ENCODE measurements around the gene SAMD7.

DNA sequence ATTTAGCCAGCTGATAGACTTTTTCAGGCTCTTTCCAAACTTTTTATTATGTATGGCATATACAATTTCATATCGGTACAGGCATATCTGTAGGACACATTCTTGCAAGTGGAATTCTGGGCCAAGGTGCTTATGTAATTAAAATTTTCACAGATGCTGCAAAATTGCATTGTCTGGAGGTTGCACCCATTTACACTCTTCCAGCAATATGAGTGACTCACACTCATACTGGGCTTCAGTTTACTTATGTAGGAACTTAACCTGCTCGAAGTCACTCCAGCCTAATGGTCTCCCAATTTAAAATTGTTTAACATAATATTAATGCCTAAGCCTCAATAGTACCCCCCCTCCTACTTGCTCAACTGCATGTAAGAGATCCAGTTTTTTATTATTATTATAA, 44.0 kb downstream of the SAMD7 start:
- TF ChIP-seq CTCF (IDR thresholded peaks at IDR 0.05; ENCODE audit: borderline replicate concordance, extremely low read depth, low read length, poor library complexity, severe bottlenecking) = no peak
- TF ChIP-seq EZH2 (IDR thresholded peaks at IDR 0.05; ENCODE audit: borderline replicate concordance, low read depth, low read length, severe bottlenecking) = no peak

Measured in DND-41 (cell line).